GM12878 (cell line): Measurements from ENCODE around the gene TMEM181.

Source experiments
- BHLHE40 ChIP-seq, 2 experiments: fragments of 450-650 bp in 1 of 2; IDR thresholded peaks; 2 replicates each; pipeline ENCODE4 v1.6.1; 2011 to 2017; ENCODE audit warnings: low read depth in 2 of 2, borderline replicate concordance in 1 of 2, improper control_type of control experiment in 1 of 2, low read length in 1 of 2, mild to moderate bottlenecking in 1 of 2
- MTA2 ChIP-seq: fragments of 450-650 bp; IDR thresholded peaks from 2 replicates; pipeline ENCODE4 v1.6.1; 2016; ENCODE audit warnings: low read depth, mild to moderate bottlenecking, moderate library complexity
- POLR2AphosphoS5 ChIP-seq: IDR thresholded peaks from 2 replicates; pipeline ENCODE4 v1.6.1; 2011; ENCODE audit warnings: mild to moderate bottlenecking, low read length, inconsistent platforms
- TCF7 ChIP-seq: IDR thresholded peaks from 2 replicates; pipeline ENCODE4 v1.6.1; 2014; ENCODE audit warnings: antibody characterized with exemption, borderline replicate concordance
- TF ChIP-seq, protein P1 (sequence below), 3 experiments: IDR thresholded peaks in 2 of 3; conservative IDR thresholded peaks in 1 of 3; 2 replicates each; pipeline ENCODE4 v1.5.1; 2011; ENCODE audit warnings: low read depth in 3 of 3, low read length in 3 of 3, mild to moderate bottlenecking in 3 of 3, control low read depth in 2 of 3, moderate library complexity in 2 of 3, inconsistent platforms in 1 of 3, mixed read lengths in 1 of 3; ENCODE audit not compliant: control insufficient read depth in 2 of 3, insufficient read depth in 1 of 3; ENCODE audit errors: extremely low read depth in 1 of 3

DNA sequence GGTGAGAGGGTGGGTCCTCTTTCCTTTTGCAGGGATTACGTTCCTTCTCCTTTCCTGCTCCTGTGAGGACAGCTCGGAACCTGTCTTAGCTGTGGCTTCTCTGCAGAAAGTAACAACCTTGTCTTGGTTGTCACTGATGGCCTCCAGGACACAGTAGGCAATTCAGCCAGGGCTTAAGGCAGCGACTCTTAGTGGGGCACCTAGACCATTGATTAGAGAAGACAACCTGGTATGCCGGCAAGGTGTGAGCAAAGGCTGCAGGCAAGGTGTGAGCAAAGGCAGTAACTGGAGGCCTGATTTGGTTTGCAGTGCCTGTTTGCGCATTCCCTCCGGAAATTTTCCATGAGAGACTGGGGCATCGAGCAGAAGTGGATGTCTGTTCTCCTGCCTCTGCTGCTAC is 47.0 kb downstream of the TMEM181 start:
- TF ChIP-seq, protein P1, sequence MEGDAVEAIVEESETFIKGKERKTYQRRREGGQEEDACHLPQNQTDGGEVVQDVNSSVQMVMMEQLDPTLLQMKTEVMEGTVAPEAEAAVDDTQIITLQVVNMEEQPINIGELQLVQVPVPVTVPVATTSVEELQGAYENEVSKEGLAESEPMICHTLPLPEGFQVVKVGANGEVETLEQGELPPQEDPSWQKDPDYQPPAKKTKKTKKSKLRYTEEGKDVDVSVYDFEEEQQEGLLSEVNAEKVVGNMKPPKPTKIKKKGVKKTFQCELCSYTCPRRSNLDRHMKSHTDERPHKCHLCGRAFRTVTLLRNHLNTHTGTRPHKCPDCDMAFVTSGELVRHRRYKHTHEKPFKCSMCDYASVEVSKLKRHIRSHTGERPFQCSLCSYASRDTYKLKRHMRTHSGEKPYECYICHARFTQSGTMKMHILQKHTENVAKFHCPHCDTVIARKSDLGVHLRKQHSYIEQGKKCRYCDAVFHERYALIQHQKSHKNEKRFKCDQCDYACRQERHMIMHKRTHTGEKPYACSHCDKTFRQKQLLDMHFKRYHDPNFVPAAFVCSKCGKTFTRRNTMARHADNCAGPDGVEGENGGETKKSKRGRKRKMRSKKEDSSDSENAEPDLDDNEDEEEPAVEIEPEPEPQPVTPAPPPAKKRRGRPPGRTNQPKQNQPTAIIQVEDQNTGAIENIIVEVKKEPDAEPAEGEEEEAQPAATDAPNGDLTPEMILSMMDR (IDR thresholded peaks at IDR 0.05 in 2 of 3, conservative IDR thresholded peaks at IDR 0.05 in 1 of 3; ENCODE audit: control insufficient read depth in 2 of 3, extremely low read depth in 1 of 3, insufficient read depth in 1 of 3, low read depth in 3 of 3, low read length in 3 of 3) = no peak
- TF ChIP-seq TCF7 (no peak), MTA2 (no peak), POLR2AphosphoS5 (no peak), BHLHE40 (IDR thresholded peaks at IDR 0.05; ENCODE audit: borderline replicate concordance in 1 of 2, low read depth in 2 of 2, low read length in 1 of 2) (no peak)
